ENCODE measurements around the gene RIN3. TPM values are rescaled to one million over a fixed set of nuclear protein-coding genes. Genes with fewer than 3 reads are reported as not detected.
A peak's percentile ranks its signal among the peaks of the same experiment; 100 is the strongest.
"Not testable (repeated sequence)": the region's sequence is repeated elsewhere in the genome, so short reads cannot be mapped to it uniquely, and the experiment has no call there.

RIN3 gene
- total RNA-seq, 1 donor from 2014 or later: under 0.01 TPM

GRCh38 chr14:92525322-92526095 lies 11.9 kb downstream of the RIN3 start:
- DNase-seq (ENCODE audit: low spot score in 2 of 2) (no peak), FAIRE-seq (no peak)

- DNase-seq (ENCODE audit: low spot score in 2 of 2) (no peak), FAIRE-seq (no peak)
Observed at GRCh38 chr14:92527721-92528120, 14.1 kb downstream of the RIN3 start.

- DNase-seq (ENCODE audit: low spot score in 2 of 2): no peak
- no peak for FAIRE-seq
Observed at GRCh38 chr14:92528486-92529100, 15.0 kb downstream of the RIN3 start.

GRCh38 chr14:92529903-92530302 lies 16.3 kb downstream of the RIN3 start:
- no peak for FAIRE-seq
- no peak for DNase-seq (ENCODE audit: low spot score in 2 of 2)

GRCh38 chr14:92531106-92531873 lies 17.7 kb downstream of the RIN3 start:
- no peak for DNase-seq (ENCODE audit: low spot score in 2 of 2)
- FAIRE-seq: no peak

GRCh38 chr14:92532490-92533163 lies 19.0 kb downstream of the RIN3 start:
- no peak for FAIRE-seq
- no peak for DNase-seq (ENCODE audit: low spot score in 2 of 2)

GRCh38 chr14:92534932-92535643 lies 21.5 kb downstream of the RIN3 start:
- FAIRE-seq: no peak
- DNase-seq (ENCODE audit: low spot score in 2 of 2): no peak

GRCh38 chr14:92536231-92536630 lies 22.6 kb downstream of the RIN3 start:
- DNase-seq (ENCODE audit: low spot score in 2 of 2); FAIRE-seq: not testable (repeated sequence)

- FAIRE-seq (no peak), DNase-seq (ENCODE audit: low spot score in 2 of 2) (no peak)
Observed at GRCh38 chr14:92538412-92538985, 24.9 kb downstream of the RIN3 start.

GRCh38 chr14:92539419-92539818 lies 25.8 kb downstream of the RIN3 start:
- no peak for FAIRE-seq
- no peak for DNase-seq (ENCODE audit: low spot score in 2 of 2)

- no peak for FAIRE-seq
- DNase-seq (ENCODE audit: low spot score in 2 of 2): no peak
Observed at GRCh38 chr14:92539875-92540274, 26.3 kb downstream of the RIN3 start.

GRCh38 chr14:92540472-92541048 lies 27.0 kb downstream of the RIN3 start:
- FAIRE-seq (no peak), DNase-seq (ENCODE audit: low spot score in 2 of 2) (peak; percentile 39 to 62)

- FAIRE-seq (no peak), DNase-seq (ENCODE audit: low spot score in 2 of 2) (no peak)
Observed at GRCh38 chr14:92542766-92543554, 29.4 kb downstream of the RIN3 start.

- no peak for DNase-seq (ENCODE audit: low spot score in 2 of 2)
- FAIRE-seq: no peak
Observed at GRCh38 chr14:92544051-92544720, 30.6 kb downstream of the RIN3 start.

GRCh38 chr14:92546347-92547053 lies 32.9 kb downstream of the RIN3 start:
- FAIRE-seq: no peak
- DNase-seq (ENCODE audit: low spot score in 2 of 2): no peak

- no peak for FAIRE-seq
- no peak for DNase-seq (ENCODE audit: low spot score in 2 of 2)
Observed at GRCh38 chr14:92549105-92549858, 35.7 kb downstream of the RIN3 start.

- FAIRE-seq (no peak), DNase-seq (ENCODE audit: low spot score in 2 of 2) (no peak)
Observed at GRCh38 chr14:92549859-92550230, 36.3 kb downstream of the RIN3 start.
